Measurements from ENCODE around the gene SPSB3.

Gene SPSB3

DNA sequence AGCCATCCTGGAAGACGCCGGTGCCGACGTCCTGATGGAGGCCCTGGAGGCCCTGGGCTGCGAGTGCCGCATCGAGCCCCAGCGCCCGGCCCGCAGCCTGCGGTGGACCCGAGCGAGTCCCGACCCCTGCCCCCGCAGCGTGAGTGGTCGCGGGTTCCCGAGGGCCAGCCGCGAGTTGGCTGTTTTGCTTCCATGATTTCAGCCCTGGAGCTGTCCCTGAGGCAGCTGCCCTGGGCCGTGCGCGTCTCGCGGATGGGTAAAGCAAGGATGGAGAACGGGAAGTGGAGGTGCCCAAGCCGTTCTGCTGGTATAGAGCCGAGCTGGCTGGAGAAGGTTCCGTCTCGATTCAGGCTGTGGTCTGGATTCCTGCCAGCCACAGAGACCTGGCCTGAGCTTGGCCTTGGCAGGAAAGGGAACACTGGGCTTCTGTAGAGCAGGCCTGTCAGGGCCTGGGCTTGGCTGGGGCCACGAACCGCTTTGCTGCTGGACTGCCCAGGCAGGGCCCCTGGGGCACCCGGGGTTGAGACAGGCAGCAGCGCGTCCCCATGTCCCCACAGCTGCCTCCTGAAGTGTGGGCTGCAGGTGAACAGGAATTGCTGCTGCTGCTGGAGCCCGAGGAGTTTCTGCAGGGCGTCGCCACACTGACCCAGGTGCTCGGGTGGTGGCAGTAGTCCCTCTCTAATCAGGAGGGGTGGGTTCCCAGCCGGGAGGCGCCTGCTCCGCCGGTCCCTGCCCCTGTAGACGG lies 8.5 kb downstream of the SPSB3 start:
- DNase-seq, result no peak

DNA sequence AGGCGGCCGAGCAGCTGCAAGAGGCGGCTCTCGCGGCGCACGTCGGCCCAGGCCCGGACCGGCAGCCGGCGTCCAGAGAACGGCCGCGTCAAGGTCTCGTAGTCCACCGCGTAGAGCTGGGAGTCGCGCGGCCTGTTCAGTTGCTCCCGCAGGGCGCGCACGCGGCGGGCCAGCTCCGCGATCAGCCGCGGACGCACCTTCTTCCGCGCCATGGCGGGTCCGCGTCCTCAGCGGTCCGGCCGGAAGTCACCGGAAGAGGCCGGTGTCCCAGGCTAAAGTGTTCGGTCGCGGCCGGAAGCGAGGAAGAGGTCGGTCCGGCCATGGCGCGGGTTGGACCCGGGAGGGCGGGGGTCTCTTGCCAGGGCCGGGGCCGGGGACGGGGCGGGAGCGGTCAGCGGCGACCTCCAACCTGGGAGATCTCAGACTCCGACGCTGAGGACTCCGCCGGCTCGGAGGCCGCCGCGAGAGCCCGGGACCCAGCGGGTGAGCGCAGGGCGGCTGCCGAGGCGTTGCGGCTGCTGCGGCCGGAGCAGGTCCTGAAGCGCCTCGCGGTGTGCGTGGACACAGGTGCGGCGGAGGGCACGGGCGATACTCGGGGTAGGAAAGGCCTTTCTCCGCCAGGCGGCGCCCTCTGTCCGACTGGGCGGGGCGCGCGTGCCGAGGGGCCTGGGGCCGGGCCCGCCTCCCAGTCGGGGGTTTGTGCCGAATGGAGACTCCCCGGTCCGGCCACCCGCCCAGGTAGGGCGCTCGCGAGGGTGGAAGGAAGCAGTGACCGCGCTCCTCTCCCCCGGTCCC lies 9.3 kb downstream of the SPSB3 start, which contains the start of gene MRPS34:
TSS of gene MRPS34 (minus strand) at position 227 of the 795 bp plus-strand sequence. CDS start at position 212, 15 bp downstream.
- DNase-seq, result peak; percentile 68

DNA sequence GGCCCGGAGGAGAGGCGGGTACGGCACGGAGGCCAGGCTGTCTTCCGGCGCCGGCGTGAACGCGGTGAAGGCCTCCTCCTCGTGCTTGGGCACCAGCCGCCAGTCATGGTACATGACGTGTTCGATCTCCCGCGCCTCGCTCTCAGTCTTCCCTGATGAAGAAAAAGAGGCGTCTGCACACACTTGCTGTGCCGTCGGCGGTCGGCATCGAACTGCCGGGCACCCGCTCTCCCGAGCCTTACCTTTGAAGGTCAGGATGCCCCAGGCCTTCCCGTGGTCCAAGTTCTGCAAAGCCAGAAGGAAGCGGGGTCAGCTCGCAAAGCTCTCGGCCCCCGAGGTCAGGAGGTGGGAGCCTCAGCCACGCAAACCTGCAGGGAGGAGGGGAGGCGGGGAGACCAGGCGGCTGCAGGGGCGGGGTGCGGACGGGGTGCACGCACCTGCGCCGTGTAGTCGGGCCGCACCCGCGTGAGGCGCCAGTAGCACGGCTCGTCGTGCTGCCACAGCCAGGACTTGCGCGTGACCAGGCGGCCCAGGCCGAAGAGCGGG lies 9.9 kb downstream of the SPSB3 start, which contains the start of gene EME2:
TSS of gene EME2 (plus strand) at position 449 of the 546 bp plus-strand sequence. CDS start 418 bp downstream, outside the sequence.
- peak; percentile 30 for DNase-seq

DNA sequence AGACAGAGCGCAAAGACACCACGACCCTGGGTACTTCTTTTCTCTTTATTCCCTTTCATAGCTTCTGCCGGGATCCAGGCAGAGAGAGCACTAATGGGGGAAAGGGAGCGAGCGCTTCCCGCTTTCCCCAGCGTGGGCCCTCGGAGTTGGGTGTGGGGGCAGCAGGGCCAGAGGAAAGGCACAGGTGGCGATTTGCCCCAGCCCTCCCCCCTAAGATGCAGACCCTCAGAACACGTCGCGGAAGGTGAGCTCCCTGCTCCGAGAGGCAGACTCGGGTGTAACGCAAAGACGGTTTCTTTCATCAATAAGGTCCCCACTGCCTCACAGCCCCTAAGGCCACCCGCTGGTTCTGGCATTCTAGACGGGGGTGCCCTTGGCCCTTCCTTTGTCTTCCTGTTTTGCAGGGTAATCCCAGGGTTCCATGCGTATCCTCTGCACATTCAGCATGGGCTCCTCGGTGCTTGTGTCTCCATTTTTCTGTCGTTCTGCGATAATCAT lies 10.5 kb downstream of the SPSB3 start:
- DNase-seq, result no peak

DNA sequence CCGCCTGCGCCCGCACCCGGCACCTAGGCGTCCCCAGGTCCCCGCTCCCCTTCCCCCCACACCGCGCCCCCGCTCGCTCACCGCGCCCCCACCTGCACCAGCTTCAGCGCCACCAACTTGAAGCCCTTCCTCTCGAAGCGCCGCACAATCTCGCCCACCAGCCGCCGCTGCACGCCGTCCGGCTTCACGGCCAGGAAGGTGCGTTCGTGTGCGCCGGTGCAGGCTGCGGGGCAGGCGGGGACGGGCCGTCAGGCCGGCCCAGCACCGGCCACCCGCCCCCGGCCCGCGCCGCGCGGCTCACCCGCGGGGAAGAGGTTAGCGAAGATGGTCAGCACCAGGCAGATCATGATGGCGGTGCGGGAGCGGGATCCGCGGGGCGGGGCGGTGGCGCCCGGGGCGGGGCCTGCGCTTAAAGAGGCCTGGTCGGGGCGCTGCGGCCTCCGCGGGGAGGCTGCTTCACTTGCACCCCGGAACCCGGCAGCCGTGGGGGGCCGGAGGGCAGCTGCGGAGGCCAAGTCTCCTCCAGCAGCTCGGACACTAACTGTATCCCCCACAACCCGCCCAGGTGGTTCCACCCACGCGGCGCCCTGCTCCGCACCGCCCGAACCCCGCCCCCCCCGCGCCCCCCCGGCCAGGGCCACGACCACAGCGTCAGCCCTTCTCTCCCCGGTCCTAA lies 11.0 kb downstream of the SPSB3 start, which contains the start of gene NME3:
TSS of gene NME3 (minus strand) at position 356 of the 676 bp plus-strand sequence. CDS start at position 347, 9 bp downstream.
- peak; percentile 60 for DNase-seq

DNA sequence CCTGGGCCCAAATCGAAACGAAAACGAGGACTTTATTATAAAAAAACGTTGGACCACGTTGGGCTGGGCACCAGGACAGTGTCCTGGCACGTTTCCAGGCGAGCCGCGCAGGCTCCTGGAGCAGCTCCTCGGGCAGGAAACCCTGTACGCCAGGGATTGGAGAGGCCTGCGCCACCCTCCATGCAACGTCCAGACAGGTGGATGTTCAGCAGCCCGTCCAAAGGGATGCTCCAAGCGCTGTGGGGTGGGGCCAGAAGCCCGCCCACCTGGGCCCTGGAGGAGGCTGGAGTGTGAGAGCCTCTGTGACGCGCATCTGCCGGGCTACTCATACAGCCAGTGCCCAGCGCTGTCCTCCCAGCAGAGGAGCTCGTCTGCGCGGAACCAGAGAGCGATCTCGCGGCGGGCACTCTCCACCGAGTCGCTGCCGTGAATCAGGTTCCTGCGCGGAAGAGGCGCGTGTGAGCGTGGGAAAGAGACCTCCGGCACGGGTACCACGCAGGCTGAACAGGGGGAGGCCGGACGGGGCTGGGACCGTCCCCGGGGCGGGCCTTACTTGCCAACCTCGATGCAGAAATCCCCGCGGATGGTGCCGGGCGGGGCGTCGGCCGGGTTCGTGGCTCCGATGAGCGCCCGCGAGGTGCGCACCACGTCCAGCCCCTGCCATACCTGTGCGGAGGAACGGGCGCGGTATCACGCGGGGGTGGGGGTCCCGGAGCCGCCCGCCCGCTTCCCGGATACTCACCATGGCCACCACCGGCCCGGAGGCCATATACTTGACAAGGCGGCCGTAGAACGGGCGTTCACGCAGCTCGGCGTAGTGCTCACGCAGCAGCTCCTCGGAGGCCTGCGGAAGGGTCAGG lies 11.8 kb downstream of the SPSB3 start:
- peak; percentile 30 for DNase-seq

DNA sequence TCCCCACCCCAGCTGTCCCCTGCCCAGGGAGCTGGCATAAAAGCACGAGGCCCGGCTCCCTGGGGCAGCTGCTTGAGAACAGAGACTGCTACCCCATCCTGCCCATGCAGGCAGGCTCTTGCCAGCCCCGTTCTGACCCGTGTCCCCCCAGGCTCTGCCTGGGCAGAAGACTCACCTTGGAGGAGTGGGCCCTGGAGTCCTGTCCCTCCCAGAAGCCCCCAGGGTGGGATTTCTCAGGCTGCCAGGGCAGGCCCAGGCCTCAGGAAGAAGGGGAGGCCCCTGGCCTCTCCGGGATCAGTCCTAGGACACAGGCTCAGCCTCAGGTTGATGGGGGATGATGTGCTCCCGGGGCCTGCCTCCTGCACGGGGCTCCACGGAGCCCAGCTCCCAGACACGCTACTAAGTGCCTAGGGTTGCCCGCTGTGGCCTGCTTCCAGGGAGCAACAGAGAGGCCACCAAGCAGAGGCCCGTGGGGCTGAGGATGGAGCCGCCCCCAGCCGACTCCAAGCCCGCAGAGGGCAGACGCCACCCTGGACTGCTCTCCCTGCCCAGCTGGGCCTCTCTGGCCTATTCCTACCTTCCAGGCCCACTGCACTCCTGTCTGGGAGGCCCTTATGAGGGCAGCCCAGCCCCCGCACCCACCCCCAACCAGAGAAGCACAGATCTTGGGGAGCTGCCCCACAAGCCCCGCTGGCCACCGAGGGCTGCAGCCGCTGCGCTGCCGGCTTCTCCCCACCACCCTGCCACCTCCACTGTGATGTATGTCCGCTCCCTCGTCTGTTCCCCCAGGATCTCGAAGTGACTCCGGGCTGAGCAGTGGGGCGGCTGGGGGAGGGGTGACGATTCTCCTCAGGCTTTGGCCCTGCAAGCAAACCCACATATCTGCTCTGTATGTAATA lies 12.7 kb downstream of the SPSB3 start:
- no peak for DNase-seq

DNA sequence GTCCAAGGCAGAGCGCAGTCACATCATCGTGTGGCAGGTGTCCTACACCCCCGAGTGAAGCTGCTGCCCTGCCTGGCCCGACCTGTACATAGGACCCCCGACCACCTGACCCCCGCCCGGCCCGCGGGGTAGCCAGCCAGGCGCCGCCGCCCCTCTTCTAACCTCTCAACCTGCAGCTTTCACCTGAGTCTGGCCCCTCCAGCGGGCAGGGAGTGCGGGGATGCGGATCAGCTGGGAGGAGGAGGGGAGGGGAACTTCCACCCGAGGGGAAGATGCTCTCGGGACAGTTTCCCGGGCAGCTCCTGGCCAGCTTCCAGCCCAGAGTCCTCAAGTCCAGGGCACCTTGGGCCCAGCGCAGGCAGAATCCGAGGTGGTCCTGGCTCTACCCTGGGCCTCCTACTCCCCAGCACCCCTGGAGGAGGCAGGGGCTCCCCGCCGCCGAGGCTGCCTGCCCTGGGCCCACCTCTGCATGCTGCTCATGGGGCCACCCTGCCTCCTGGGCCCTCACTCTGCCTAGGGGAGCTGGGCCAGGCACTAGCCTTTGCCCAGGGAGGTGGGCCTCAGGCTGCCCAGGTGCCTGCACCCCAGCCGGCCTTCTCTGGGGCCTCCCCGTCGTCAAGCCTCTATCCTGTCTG lies 13.5 kb downstream of the SPSB3 start:
- no peak for DNase-seq

DNA sequence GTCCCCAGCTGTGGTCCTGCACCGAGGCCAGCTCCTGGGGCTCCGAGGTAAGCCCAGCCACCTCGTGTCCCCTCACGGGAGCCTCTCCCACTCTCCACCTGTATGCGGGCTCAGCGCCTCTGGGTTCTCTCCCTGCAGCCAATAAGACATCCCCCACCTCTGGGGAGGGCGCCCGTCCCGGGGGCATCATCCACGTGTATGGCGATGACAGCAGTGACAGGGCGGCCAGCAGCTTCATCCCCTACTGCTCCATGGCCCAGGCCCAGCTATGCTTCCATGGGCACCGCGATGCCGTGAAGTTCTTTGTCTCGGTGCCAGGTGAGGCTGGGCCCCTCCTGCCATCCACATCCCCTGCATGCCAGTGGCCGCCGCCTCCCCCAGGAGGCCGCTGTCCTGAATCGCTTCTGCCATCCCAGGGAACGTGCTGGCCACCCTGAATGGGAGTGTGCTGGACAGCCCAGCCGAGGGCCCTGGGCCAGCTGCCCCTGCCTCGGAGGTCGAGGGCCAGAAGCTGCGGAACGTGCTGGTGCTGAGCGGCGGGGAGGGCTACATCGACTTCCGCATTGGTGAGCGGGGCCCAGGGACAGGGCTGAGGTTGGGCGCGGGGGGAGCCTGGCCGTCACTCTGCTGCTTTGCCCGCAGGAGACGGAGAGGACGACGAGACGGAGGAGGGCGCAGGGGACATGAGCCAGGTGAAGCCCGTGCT lies 14.2 kb downstream of the SPSB3 start:
- no peak for DNase-seq

DNA sequence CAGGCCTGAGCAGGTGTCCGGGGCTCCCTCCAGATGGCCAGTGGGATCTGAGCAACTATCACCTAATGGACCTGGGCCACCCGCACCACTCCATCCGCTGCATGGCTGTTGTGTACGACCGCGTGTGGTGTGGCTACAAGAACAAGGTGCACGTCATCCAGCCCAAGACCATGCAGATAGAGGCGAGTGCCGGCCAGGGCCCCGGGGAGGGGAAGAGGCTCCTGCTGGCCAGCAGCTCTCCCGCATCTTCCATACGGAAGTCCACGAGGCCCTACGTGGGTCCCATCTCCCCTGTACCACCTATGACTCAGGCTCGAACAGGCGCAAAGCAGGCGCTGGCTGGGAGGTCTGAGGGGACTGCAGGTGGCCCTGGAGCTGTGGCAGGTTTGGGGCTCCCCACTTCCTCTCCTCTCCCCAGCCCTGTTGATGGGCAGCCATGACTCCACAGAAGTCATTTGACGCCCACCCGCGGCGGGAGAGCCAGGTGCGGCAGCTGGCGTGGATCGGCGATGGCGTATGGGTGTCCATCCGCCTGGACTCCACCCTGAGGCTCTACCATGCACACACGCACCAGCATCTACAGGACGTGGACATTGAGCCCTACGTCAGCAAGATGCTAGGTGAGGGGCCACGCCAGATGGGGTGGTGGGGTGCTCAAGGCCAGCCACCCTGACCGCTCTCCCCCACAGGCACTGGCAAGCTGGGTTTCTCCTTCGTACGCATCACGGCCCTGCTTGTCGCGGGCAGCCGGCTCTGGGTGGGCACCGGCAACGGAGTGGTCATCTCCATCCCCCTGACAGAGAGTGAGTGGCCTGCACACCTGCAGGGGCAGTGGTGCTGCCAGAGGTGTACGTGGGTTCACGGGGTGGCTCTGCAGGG lies 15.0 kb downstream of the SPSB3 start:
- DNase-seq, result no peak

DNA sequence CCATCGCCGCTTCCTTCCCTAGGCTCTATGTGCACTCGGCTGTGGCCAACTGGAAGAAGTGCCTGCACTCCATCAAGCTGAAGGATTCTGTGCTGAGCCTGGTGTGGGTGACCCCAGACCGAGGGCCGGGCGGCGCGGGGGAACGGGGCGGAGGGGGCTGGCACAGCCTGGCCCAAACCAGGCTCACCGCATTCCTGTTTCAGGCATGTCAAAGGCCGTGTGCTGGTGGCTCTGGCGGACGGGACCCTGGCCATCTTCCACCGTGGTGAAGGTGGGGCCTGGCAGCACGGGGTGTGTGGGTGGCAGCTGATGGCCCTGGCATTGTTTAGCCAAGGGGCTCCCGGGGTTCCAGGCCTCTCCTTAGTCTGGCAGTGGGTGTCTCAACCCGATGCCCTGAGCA lies 15.7 kb downstream of the SPSB3 start:
- DNase-seq, result no peak

DNA sequence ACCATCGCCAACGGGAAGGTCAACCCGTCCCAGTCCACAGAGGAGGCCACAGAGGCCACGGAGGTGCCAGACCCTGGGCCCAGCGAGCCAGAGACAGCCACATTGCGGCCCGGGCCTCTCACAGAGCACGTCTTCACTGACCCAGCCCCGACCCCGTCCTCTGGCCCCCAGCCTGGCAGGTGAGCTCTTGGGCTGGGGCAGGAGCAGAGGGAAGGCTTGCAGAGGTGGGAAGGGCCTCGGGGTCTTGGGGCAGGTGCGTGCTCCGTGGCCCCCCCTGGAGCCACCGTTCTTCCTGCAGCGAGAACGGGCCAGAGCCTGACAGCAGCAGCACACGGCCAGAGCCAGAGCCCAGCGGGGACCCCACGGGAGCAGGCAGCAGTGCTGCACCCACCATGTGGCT lies 16.1 kb downstream of the SPSB3 start:
- DNase-seq, result no peak

DNA sequence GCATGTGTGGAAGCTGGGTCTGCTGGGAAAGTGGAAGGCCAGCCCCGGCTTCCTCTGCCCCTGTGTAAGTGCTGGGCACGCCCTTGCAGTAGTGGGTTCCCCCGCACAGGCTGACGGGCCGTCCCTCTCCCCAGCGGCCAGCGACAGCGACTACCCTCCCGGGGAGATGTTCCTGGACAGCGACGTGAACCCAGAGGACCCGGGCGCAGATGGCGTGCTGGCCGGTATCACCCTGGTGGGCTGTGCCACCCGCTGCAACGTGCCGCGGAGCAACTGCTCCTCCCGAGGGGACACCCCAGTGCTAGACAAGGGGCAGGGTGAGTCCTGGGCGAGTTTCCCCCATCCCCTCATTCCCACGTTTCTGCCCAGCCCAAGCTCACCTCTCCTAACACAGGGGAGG lies 16.5 kb downstream of the SPSB3 start:
- no peak for DNase-seq

DNA sequence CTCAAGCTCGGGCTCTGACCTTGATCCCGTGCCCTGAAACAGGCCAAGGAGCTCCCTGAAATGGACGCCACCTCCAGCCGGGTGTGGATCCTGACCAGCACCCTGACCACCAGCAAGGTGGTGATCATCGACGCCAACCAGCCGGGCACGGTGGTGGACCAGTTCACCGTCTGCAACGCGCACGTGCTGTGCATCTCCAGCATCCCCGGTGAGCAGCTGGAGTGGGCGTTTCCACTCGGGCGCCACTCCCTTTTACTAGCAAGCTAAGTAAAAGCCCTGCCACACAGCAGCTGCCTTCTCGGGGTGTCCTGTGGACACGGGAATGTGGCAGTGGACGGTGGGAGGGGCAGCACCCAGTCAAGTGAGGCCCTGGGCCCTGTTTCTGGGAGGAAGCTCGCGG lies 17.4 kb downstream of the SPSB3 start:
- DNase-seq, result no peak

DNA sequence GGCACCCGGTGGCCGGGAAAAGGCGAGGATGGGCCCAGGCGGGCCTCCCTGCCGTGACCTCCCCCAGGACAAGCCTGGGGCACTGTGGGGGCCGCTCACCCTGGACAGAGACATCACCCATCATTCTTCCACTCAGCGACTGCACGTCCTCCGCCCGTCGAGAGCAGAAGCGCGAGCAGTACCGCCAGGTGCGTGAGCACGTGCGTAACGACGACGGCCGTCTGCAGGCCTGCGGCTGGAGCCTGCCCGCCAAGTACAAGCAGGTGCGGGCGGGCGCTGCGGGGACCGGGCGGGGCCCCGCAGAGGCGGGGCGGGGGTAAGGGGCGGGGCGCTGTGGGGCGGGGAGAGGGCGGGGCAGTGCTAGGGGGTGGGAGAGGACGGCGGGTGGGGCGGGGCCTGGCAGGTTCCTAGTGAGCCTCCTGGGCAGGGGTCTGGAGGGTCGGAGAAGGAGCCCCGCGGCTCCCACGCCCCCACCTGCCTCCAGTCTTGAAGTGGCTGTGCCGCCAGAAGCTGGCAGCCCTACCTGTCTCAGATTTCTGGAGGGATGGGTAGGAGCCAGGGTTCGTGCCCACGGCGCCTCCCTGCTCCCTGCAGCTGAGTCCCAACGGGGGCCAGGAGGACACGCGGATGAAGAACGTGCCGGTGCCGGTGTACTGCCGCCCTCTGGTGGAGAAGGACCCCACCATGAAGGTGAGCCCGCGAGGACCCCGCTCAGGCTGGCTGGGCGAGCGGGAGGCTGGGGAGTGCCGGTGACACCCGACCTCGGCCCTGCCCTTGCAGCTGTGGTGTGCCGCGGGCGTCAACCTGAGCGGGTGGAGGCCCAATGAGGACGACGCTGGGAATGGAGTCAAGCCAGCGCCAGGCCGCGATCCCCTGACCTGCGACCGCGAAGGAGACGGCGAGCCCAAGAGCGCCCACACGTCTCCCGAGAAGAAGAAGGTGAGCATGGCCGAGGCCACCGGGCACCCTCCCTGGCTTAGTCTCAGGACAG lies 18.6 kb downstream of the SPSB3 start:
- DNase-seq, result no peak

DNA sequence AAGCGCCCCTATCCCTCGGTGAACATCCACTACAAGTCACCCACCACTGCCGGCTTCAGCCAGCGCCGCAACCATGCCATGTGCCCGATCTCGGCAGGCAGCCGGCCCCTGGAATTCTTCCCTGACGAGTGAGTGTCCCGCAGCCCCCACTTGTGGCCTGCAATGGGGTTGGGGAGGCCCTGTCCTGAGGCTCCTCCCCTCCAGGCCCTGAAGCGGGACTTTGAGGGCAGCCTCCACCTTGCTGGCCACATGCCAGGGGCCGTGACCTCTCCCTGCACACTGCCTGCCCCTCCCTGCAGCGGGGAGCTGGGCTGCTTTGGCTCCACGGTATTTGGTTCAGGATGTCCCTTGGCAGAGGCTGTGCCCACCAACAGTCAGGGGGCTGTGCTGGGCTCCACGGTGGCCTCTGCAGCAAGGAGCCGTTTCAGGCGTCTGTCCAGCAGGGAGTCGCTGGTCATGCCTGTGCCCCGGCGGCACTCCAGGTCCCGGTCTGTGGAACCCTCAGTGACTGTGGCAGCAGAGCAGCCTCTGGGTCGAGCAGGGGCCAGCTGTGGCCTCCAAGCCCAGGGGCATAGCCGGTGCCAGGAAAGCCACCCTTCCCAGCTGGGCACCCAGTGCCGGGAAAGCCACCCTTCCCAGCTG lies 19.4 kb downstream of the SPSB3 start:
- no peak for DNase-seq
